ENCODE measurements around the gene PA2G4. TPM values are rescaled to one million over a fixed set of nuclear protein-coding genes. Genes with fewer than 3 reads are reported as not detected.

Gene PA2G4
- total and polyA plus RNA-seq, 2 of the 4 experiments (the other 2 are of a cell fraction) = 158 to 198 TPM

GRCh38 chr12:56137853-56138571 is 33.7 kb downstream of the PA2G4 start:
- Histone ChIP-seq H2BK15ac (ENCODE audit: low read depth, low read length) (no peak overlapping the region), H3K27me3 (ENCODE audit: control insufficient read depth, insufficient read depth, low read length) (no peaks in the 10 kb centered on the region), H3K4me1 (ENCODE audit: control insufficient read depth, insufficient read depth, low read length) (no peaks in the 10 kb centered on the region), H3K36me3 (ENCODE audit: control insufficient read depth, insufficient read depth, low read length) (peaks cover 70% of the 10 kb centered on the region), H3K56ac (ENCODE audit: extremely low read depth, insufficient read depth, low read length) (no peak overlapping the region), H4K8ac (ENCODE audit: low read depth in 2 of 2, low read length in 2 of 2) (no peak overlapping the region), H3K4ac (ENCODE audit: low read depth, low read length) (no peak overlapping the region), H4K5ac (ENCODE audit: low read depth, low read length) (no peak overlapping the region), H3K9ac (ENCODE audit: low read depth, low read length) (no peak overlapping the region), H3K27ac (ENCODE audit: insufficient read depth, low read length) (no peak overlapping the region), H3K9me1 (ENCODE audit: insufficient read depth, low read length) (peaks cover 7% of the 10 kb centered on the region; the same call in 1 of the 2 replicates), H3K23ac (ENCODE audit: low read depth, low read length) (no peak overlapping the region), H2BK20ac (ENCODE audit: low read depth, low read length) (no peak overlapping the region), H3K18ac (ENCODE audit: low read depth, low read length) (no peak overlapping the region), H3K4me2 (ENCODE audit: low read depth, low read length) (no peak overlapping the region), H2BK5ac (ENCODE audit: low read depth, low read length, poor library complexity, severe bottlenecking) (no peak overlapping the region), H2AFZ (replicated peaks; ENCODE audit: low read length, poor library complexity) (no peak overlapping the region), H4K91ac (ENCODE audit: insufficient read depth, low read depth, low read length) (no peak overlapping the region), H3K79me1 (ENCODE audit: low read depth in 1 of 2, low read length in 2 of 2) (peaks cover 15 to 27% of the 10 kb centered on the region in 2 experiments; a peak in 3 of 4 replicates), H2AK9ac (replicated peaks; ENCODE audit: low read depth, low read length, poor library complexity) (peak overlapping the region; percentile 61), H2AK5ac (ENCODE audit: low read depth, low read length) (no peak overlapping the region), H3K14ac (replicated peaks; ENCODE audit: low read depth, low read length) (no peak overlapping the region), H2BK120ac (ENCODE audit: low read depth, low read length) (no peak overlapping the region), H4K20me1 (ENCODE audit: insufficient read depth, low read length) (no peaks in the 10 kb centered on the region; the same call in 1 of the 2 replicates), H3K9me3 (ENCODE audit: control insufficient read depth, insufficient read depth, low read length) (no peaks in the 10 kb centered on the region), H3K4me3 (ENCODE audit: insufficient read depth, low read depth, low read length) (no peak overlapping the region)
- no peak for ATAC-seq (ENCODE audit: low read depth)
- intact Hi-C loops (cut with micrococcal nuclease) (no loop called here), in situ Hi-C loops (cut with MboI; ENCODE audit: low sequenced_read_pairs) (no loop called here), dilution Hi-C loops (cut with HindIII; ENCODE audit: low sequenced_read_pairs, unreplicated experiment) (no loop called here)
- ChIA-PET CTCF (no interaction called here), POLR2A (ENCODE audit: unreplicated experiment) (interaction anchor here (0.7 kb wide), 1 partner anchor 31 kb away, joined by 3 read pairs; no protein-coding TSS in a partner anchor)
- 100% methylated on average over 1 of the region's 14 CpGs; no CpG with 5 or more reads in 1 of the 2 experiments for WGBS, 2 experiments (ENCODE audit: extremely low coverage in 2 of 2, insufficient read length in 1 of 2)
- no peak for DNase-seq
- BruUV-seq (replicated peaks) = TSS peak; percentile 83
- TF ChIP-seq MAFK (IDR thresholded peaks at IDR 0.05; ENCODE audit: low read depth, low read length) (no peak), RFX5 (IDR thresholded peaks at IDR 0.05; ENCODE audit: low read depth, low read length) (no peak), POLR2A (IDR thresholded peaks at IDR 0.05; ENCODE audit: low read depth, low read length) (no peak), USF2 (IDR thresholded peaks at IDR 0.05; ENCODE audit: low read depth, low read length) (no peak), ELK1 (IDR thresholded peaks at IDR 0.05; ENCODE audit: borderline replicate concordance, low read depth, low read length) (no peak), CTCF (conservative IDR thresholded peaks at IDR 0.05; ENCODE audit: low read depth, low read length) (no peak), CEBPB (IDR thresholded peaks at IDR 0.05; ENCODE audit: low read depth, low read length) (no peak), CHD1 (IDR thresholded peaks at IDR 0.05; ENCODE audit: low read depth, low read length) (no peak), MXI1 (IDR thresholded peaks at IDR 0.05; ENCODE audit: borderline replicate concordance, low read depth, low read length) (no peak), RCOR1 (IDR thresholded peaks at IDR 0.05; ENCODE audit: insufficient replicate concordance, low read length) (no peak), BHLHE40 (IDR thresholded peaks at IDR 0.05; ENCODE audit: low read depth, low read length) (no peak), SMC3 (IDR thresholded peaks at IDR 0.05; ENCODE audit: low read depth, low read length) (no peak), MAZ (IDR thresholded peaks at IDR 0.05; ENCODE audit: borderline replicate concordance, low read depth, low read length) (no peak), NFE2L2 (IDR thresholded peaks at IDR 0.05; ENCODE audit: low read depth, low read length) (no peak), FOS (IDR thresholded peaks at IDR 0.05; ENCODE audit: low read depth, low read length) (no peak)
